OCI-LY7 (cell line): ENCODE data around the gene MGA.

Experiments used
- CTCF ChIP-seq: fragments of 200-600 bp; sonication (generic); conservative IDR thresholded peaks from 2 replicates; pipeline ENCODE4 v1.5.1; 2014; ENCODE audit warnings: mild to moderate bottlenecking, antibody characterized with exemption, low read length, moderate library complexity, mixed read lengths
- EZH2phosphoT487 ChIP-seq: fragments of 200-600 bp; sonication (generic); IDR thresholded peaks from 2 replicates; pipeline ENCODE4 v1.6.1; 2018; ENCODE audit warnings: low read depth, borderline replicate concordance, mild to moderate bottlenecking, mixed run types, antibody characterized with exemption, low read length, moderate library complexity, mixed read lengths

GRCh38 chr15:41716864-41717263 is 56.7 kb downstream of the MGA start:
- no peak for TF ChIP-seq CTCF
- no peak for TF ChIP-seq EZH2phosphoT487
